Thyroid gland (tissue), 4 donors: ENCODE data around the gene STEAP3. TPM values are rescaled to one million over a fixed set of nuclear protein-coding genes. Genes with fewer than 3 reads are reported as not detected.

Experiments
- DNase-seq, 2 donors: peaks; one replicate each; pipeline ENCODE4 v3.0.0-alpha.2; 2019
- H3K27ac ChIP-seq, 3 donors: fragments of 200-600 bp; sonication (generic); 1 replicate in 2 of 3; 2 replicates in 1 of 3; pipeline ENCODE4 v1.5.1; 2016 to 2019; ENCODE audit warnings: mild to moderate bottlenecking in 1 of 3, moderate library complexity in 1 of 3
- H3K27me3 ChIP-seq: fragments of 200-600 bp; sonication (generic); one replicate; pipeline ENCODE4 v1.5.1; 2019
- H3K36me3 ChIP-seq, 2 donors: fragments of 200-600 bp; sonication (generic); one replicate each; pipeline ENCODE4 v1.5.1; 2016 to 2019
- H3K4me1 ChIP-seq, 2 donors: fragments of 200-600 bp; sonication (generic); one replicate each; pipeline ENCODE4 v1.5.1; 2017 to 2019
- H3K4me3 ChIP-seq, 3 donors: fragments of 200-600 bp; sonication (generic); replicated peaks in 1 of 3; 1 replicate in 2 of 3; 2 replicates in 1 of 3; pipeline ENCODE4 v1.5.1; 2016; ENCODE audit warnings: mild to moderate bottlenecking in 1 of 3
- H3K9me3 ChIP-seq: fragments of 200-600 bp; sonication (generic); one replicate; pipeline ENCODE4 v1.5.1; 2017
- CTCF ChIP-seq, 6 experiments: fragments of 200-600 bp in 3 of 6; fragments of 450-650 bp in 3 of 6; sonication (generic) in 3 of 6; IDR thresholded peaks; one replicate each; pipeline ENCODE4 v1.5.1; 2016 to 2019; ENCODE audit warnings: antibody characterized with exemption in 6 of 6, mild to moderate bottlenecking in 2 of 6, inconsistent platforms in 1 of 6, moderate library complexity in 1 of 6
- POLR2A ChIP-seq, 2 donors: fragments of 450-650 bp; IDR thresholded peaks; one replicate each; pipeline ENCODE4 v1.6.1; 2017; ENCODE audit warnings: antibody characterized with exemption in 2 of 2, mild to moderate bottlenecking in 2 of 2, moderate library complexity in 1 of 2
- WGBS, 2 donors: methylation state at CpG; one replicate each; pipeline ENCODE4 v1.1.5; 2017; 5-methylcytosine and 5-hydroxymethylcytosine counted together
- intact Hi-C: fragments of 100-400 bp; cut with DNase I; formaldehyde crosslinking; loops from one replicate; pipeline ENCODE4 v1.15.1; 2023
- total RNA-seq, 4 donors: library from RNA; depleted of rRNA; stranded (reverse); fragments of >200 nt; gene quantifications; one replicate each; pipeline ENCODE4 v1.2.3, GENCODE V29; 2016

The STEAP3 gene
- total RNA-seq, 4 donors from 2014 or later: 7.4 to 23.2 (median 12.0) TPM

GRCh38 chr2:119282146-119282995, 58.7 kb downstream of the STEAP3 start:
- Histone ChIP-seq H3K9me3 (no peaks in the 10 kb centered on the region), H3K36me3 (no peaks in the 10 kb centered on the region), H3K27me3 (no peaks in the 10 kb centered on the region), H3K4me1 (peaks cover 6 to 15% of the 10 kb centered on the region in 2 donors), H3K27ac (no peak overlapping the region), H3K4me3 (no peak overlapping the region)
- no peak for DNase-seq
- intact Hi-C loops: loop anchor here (10.0 kb wide), 1 partner anchor 398 kb away; no protein-coding TSS in a partner anchor
- no peak for TF ChIP-seq POLR2A (IDR thresholded peaks at IDR 0.05)
- no peak for TF ChIP-seq CTCF (IDR thresholded peaks at IDR 0.05)
- WGBS, 2 donors: 75 to 76% methylated on average over 21 of the region's 21 CpGs

- intact Hi-C loops: loop anchor here (10.0 kb wide), 1 partner anchor 398 kb away; no protein-coding TSS in a partner anchor
- no peaks in the 10 kb centered on the region for H3K27me3 ChIP-seq
- peaks cover 6 to 15% of the 10 kb centered on the region in 2 donors for H3K4me1 ChIP-seq
- peak overlapping the region in 2 of 3 donors; percentile 66 to 70 for H3K27ac ChIP-seq
- TF ChIP-seq CTCF (IDR thresholded peaks at IDR 0.05) (no peak), POLR2A (IDR thresholded peaks at IDR 0.05) (no peak)
- no peak overlapping the region for H3K4me3 ChIP-seq
- H3K36me3 ChIP-seq: no peaks in the 10 kb centered on the region
- peak; percentile 68 to 72 for DNase-seq
- 72 to 79% methylated on average over 4 of the region's 4 CpGs for WGBS, 2 donors
- H3K9me3 ChIP-seq: no peaks in the 10 kb centered on the region
Observed at GRCh38 chr2:119282996-119283511, 59.4 kb downstream of the STEAP3 start.

GRCh38 chr2:119283873-119284331, 60.3 kb downstream of the STEAP3 start:
- intact Hi-C loops: loop anchor here (10.0 kb wide), 1 partner anchor 399 kb away; no protein-coding TSS in a partner anchor
- 22 to 25% methylated on average over 9 to 10 of the region's 10 CpGs for WGBS, 2 donors

GRCh38 chr2:119286661-119287060, 63.0 kb downstream of the STEAP3 start:
- intact Hi-C loops: loop anchor here (5.0 to 10.0 kb wide), 2 partner anchors 64 to 402 kb away; partner anchors contain the start of gene STEAP3
- Histone ChIP-seq H3K36me3 (no peaks in the 10 kb centered on the region), H3K4me1 (peaks cover 11 to 26% of the 10 kb centered on the region in 2 donors), H3K9me3 (no peaks in the 10 kb centered on the region), H3K4me3 (no peak overlapping the region), H3K27me3 (no peaks in the 10 kb centered on the region), H3K27ac (no peak overlapping the region)
- no peak for DNase-seq
- 77 to 89% methylated on average over 8 of the region's 8 CpGs for WGBS, 2 donors
- TF ChIP-seq CTCF (IDR thresholded peaks at IDR 0.05) (no peak), POLR2A (IDR thresholded peaks at IDR 0.05) (no peak)

More at GRCh38 chr2:119283873-119284331, 60.3 kb downstream of the STEAP3 start:
- H3K36me3 ChIP-seq: no peaks in the 10 kb centered on the region
- H3K27me3 ChIP-seq: no peaks in the 10 kb centered on the region
- no peak for TF ChIP-seq CTCF (IDR thresholded peaks at IDR 0.05)
- no peak for TF ChIP-seq POLR2A (IDR thresholded peaks at IDR 0.05)
- DNase-seq: peak; percentile 90 to 95
- H3K27ac ChIP-seq: peak overlapping the region in 2 of 3 donors; percentile 66 to 70
- H3K4me1 ChIP-seq: peaks cover 6 to 15% of the 10 kb centered on the region in 2 donors
- no peaks in the 10 kb centered on the region for H3K9me3 ChIP-seq
- H3K4me3 ChIP-seq: no peak overlapping the region
